A549 (cell line): ENCODE measurements around the gene NIFK. TPM values are rescaled to one million over a fixed set of nuclear protein-coding genes. Genes with fewer than 3 reads are reported as not detected.

Source experiments
- ATAC-seq, 2 experiments: fragments of 200-7000 bp in 1 of 2; fragments of >200 bp in 1 of 2; cut with Nextera tagmentation in 1 of 2; cut with Tn5 transposase in 1 of 2; 3 replicates each; pipeline versions ENCODE4 v1.8.0 to v1.9.1; 2018 to 2020; ENCODE audit warnings: mild to moderate bottlenecking in 1 of 2, moderate library complexity in 1 of 2
- CTCF ChIA-PET: fragments of 300-600 bp; sonication (Branson Sonifier 250); formaldehyde crosslinking; extraction: SDS; loops from one replicate; lab custom pipeline; 2021; ENCODE audit warnings: antibody characterized with exemption, inconsistent platforms; lab: Yijun Ruan, JAX
- POLR2A ChIA-PET: fragments of 350-600 bp; formaldehyde crosslinking; extraction: SDS; loops from one replicate; lab custom pipeline; 2021; ENCODE audit warnings: antibody characterized with exemption, inconsistent platforms; lab: Yijun Ruan, JAX
- DNase-seq, 2 experiments: peaks; one replicate each; pipeline versions ENCODE4 v3.0.0 to v3.0.0-alpha.2; 2011 to 2016; ENCODE audit warnings: low read depth in 1 of 2, low spot score in 1 of 2
- FAIRE-seq: peaks from 2 replicates; lab custom pipeline; 2011; peaks lifted over from hg19 to GRCh38; lab: Jason Lieb, UNC
- H3K27ac ChIP-seq, 2 experiments: fragments of >200 bp; sonication (Bioruptor Twin); formaldehyde crosslinking; 3 replicates each; pipeline ENCODE4 v1.5.1; 2016 to 2017
- H3K4me1 ChIP-seq: fragments of >200 bp; sonication (Bioruptor Twin); formaldehyde crosslinking; 3 replicates; pipeline ENCODE4 v1.6.1; 2016
- H3K4me2 ChIP-seq: fragments of >200 bp; sonication (Bioruptor Twin); formaldehyde crosslinking; 3 replicates; pipeline ENCODE4 v1.6.1; 2016
- H3K4me3 ChIP-seq: fragments of >200 bp; sonication (Bioruptor Twin); formaldehyde crosslinking; 3 replicates; pipeline ENCODE4 v1.5.1; 2016
- H3K9me3 ChIP-seq: fragments of >200 bp; sonication (Bioruptor Twin); formaldehyde crosslinking; 3 replicates; pipeline ENCODE4 v1.6.1; 2016
- BCL3 ChIP-seq: fragments of >200 bp; sonication (Bioruptor Twin); formaldehyde crosslinking; IDR thresholded peaks from 3 replicates; pipeline ENCODE4 v1.6.1; 2016
- CBX8 ChIP-seq: fragments of 200-600 bp; sonication (generic); IDR thresholded peaks from 2 replicates; pipeline ENCODE4 v1.6.1; 2016
- EHMT2 ChIP-seq: fragments of 200-600 bp; sonication (generic); IDR thresholded peaks from 2 replicates; pipeline ENCODE4 v1.6.1; 2016; ENCODE audit warnings: antibody characterized with exemption, low read depth, mild to moderate bottlenecking, moderate library complexity
- ELK1 ChIP-seq: fragments of 150-350 bp; IDR thresholded peaks from 2 replicates; pipeline ENCODE4 v1.6.1; 2014; ENCODE audit warnings: low read depth, mild to moderate bottlenecking, low read length
- FOXS1 ChIP-seq: fragments of 250-450 bp; sonication (Bioruptor Pico); IDR thresholded peaks from 2 replicates; pipeline ENCODE4 v1.5.0; 2020; ENCODE audit warnings: mild to moderate bottlenecking, moderate library complexity
- HDAC2 ChIP-seq: fragments of 200-600 bp; sonication (generic); IDR thresholded peaks from 2 replicates; pipeline ENCODE4 v1.6.1; 2016
- HOXB13 ChIP-seq: fragments of 250-450 bp; sonication (Bioruptor Pico); IDR thresholded peaks from 2 replicates; pipeline ENCODE4 v1.5.0; 2020; ENCODE audit warnings: low read depth, mild to moderate bottlenecking, moderate library complexity
- JUNB ChIP-seq: fragments of >200 bp; sonication (Bioruptor Twin); formaldehyde crosslinking; IDR thresholded peaks from 2 replicates; pipeline ENCODE4 v1.6.1; 2016
- KDM1A ChIP-seq: fragments of 200-600 bp; sonication (generic); IDR thresholded peaks from 2 replicates; pipeline ENCODE4 v1.6.1; 2016; ENCODE audit warnings: low read depth, mild to moderate bottlenecking
- KDM5A ChIP-seq: fragments of 200-600 bp; sonication (generic); IDR thresholded peaks from 2 replicates; pipeline ENCODE4 v1.6.1; 2016; ENCODE audit warnings: antibody characterized with exemption, mild to moderate bottlenecking
- MAFK ChIP-seq: fragments of 450-650 bp; IDR thresholded peaks from 2 replicates; pipeline ENCODE4 v1.6.1; 2014; ENCODE audit not compliant: partially characterized antibody
- MAX ChIP-seq: IDR thresholded peaks from 2 replicates; pipeline ENCODE4 v1.6.1; 2012
- MAZ ChIP-seq: fragments of 150-350 bp; IDR thresholded peaks from 2 replicates; pipeline ENCODE4 v1.6.1; 2014; ENCODE audit warnings: antibody characterized with exemption, low read depth, low read length, borderline replicate concordance
- NFE2L2 ChIP-seq: fragments of 150-350 bp; conservative IDR thresholded peaks from 2 replicates; pipeline ENCODE4 v1.6.1; 2014; ENCODE audit warnings: low read length
- NR3C1 ChIP-seq: fragments of >200 bp; sonication (Bioruptor Twin); formaldehyde crosslinking; IDR thresholded peaks from 3 replicates; pipeline ENCODE4 v1.6.1; 2017
- PHF8 ChIP-seq: fragments of 200-600 bp; sonication (generic); IDR thresholded peaks from 2 replicates; pipeline ENCODE4 v1.6.1; 2016; ENCODE audit warnings: low read depth, mild to moderate bottlenecking, antibody characterized with exemption, moderate library complexity, borderline replicate concordance
- POLR2AphosphoS2 ChIP-seq: conservative IDR thresholded peaks from 2 replicates; pipeline ENCODE4 v1.6.1; 2012; ENCODE audit warnings: low read length, improper control_type of control experiment, inconsistent platforms
- RARB ChIP-seq: fragments of 250-450 bp; sonication (Bioruptor Pico); IDR thresholded peaks from 2 replicates; pipeline ENCODE4 v1.8.0; 2021; ENCODE audit warnings: mild to moderate bottlenecking, moderate library complexity
- RFX5 ChIP-seq: fragments of 450-650 bp; IDR thresholded peaks from 2 replicates; pipeline ENCODE4 v1.7.1; 2014; ENCODE audit warnings: antibody characterized with exemption, mild to moderate bottlenecking, moderate library complexity
- SMC3 ChIP-seq: fragments of >200 bp; sonication (Bioruptor Twin); formaldehyde crosslinking; IDR thresholded peaks from 3 replicates; pipeline ENCODE4 v1.6.1; 2018; ENCODE audit warnings: inconsistent platforms
- SREBF2 ChIP-seq: fragments of 450-650 bp; IDR thresholded peaks from 2 replicates; pipeline ENCODE4 v1.6.1; 2014; ENCODE audit warnings: mild to moderate bottlenecking, moderate library complexity
- TFCP2L1 ChIP-seq: fragments of 250-450 bp; sonication (Bioruptor Pico); IDR thresholded peaks from 2 replicates; pipeline ENCODE4 v1.5.0; 2021; ENCODE audit warnings: mild to moderate bottlenecking
- WGBS: methylation state at CpG from one replicate; pipeline ENCODE4 v1.1.6; 2017; ENCODE audit errors: missing lambda C conversion rate; 5-methylcytosine and 5-hydroxymethylcytosine counted together
- polyA plus RNA-seq, 4 experiments: library from polyadenylated mRNA; depleted of rRNA in 3 of 4; stranded (reverse); fragments of >200 nt; fragmentation: RNase III in 1 of 4; extraction: RNeasy Plus Mini Kit Qiagen cat#74134 plus additional on column Dnase treatment in 1 of 4; gene quantifications; 2 replicates in 3 of 4; 3 replicates in 1 of 4; pipeline ENCODE4 v1.2.3, GENCODE V29; 2011 to 2017
- TF ChIP-seq, protein P1 (sequence below): fragments of 200-600 bp; sonication (generic); IDR thresholded peaks from 2 replicates; pipeline ENCODE4 v1.6.1; 2016; ENCODE audit warnings: antibody characterized with exemption, mild to moderate bottlenecking, moderate library complexity
- TF ChIP-seq, protein P2 (sequence below): fragments of 250-450 bp; sonication (Bioruptor Pico); IDR thresholded peaks from 2 replicates; pipeline ENCODE4 v1.5.0; 2021; ENCODE audit warnings: mild to moderate bottlenecking, moderate library complexity, borderline replicate concordance
- TF ChIP-seq, protein P3 (sequence below): fragments of 450-650 bp; IDR thresholded peaks from 2 replicates; pipeline ENCODE4 v1.6.1; 2014; ENCODE audit warnings: antibody characterized with exemption
- TF ChIP-seq, protein P4 (sequence below): IDR thresholded peaks from 2 replicates; pipeline ENCODE4 v1.6.1; 2012; ENCODE audit warnings: low read depth, borderline replicate concordance

Gene NIFK
- polyA plus RNA-seq, 2 of the 4 experiments (the other 2 are of a cell fraction): 50.3 to 82.9 TPM

- ChIA-PET POLR2A (no interaction called here), CTCF (interaction anchor here (1.2 kb wide), 2 partner anchors 14 to 17 kb away, joined by 3 to 4 read pairs; no protein-coding TSS in a partner anchor)
- no peak overlapping the region for H3K4me2 ChIP-seq
- no peak for DNase-seq
- no peak for TF ChIP-seq ELK1
- no peak for TF ChIP-seq KDM1A
- no peak for TF ChIP-seq KDM5A
- TF ChIP-seq MAZ: no peak
- no peak for TF ChIP-seq FOXS1 (CRISPR knock-in tag)
- TF ChIP-seq HDAC2: no peak
- TF ChIP-seq HOXB13 (CRISPR knock-in tag): no peak
- TF ChIP-seq, protein P1, sequence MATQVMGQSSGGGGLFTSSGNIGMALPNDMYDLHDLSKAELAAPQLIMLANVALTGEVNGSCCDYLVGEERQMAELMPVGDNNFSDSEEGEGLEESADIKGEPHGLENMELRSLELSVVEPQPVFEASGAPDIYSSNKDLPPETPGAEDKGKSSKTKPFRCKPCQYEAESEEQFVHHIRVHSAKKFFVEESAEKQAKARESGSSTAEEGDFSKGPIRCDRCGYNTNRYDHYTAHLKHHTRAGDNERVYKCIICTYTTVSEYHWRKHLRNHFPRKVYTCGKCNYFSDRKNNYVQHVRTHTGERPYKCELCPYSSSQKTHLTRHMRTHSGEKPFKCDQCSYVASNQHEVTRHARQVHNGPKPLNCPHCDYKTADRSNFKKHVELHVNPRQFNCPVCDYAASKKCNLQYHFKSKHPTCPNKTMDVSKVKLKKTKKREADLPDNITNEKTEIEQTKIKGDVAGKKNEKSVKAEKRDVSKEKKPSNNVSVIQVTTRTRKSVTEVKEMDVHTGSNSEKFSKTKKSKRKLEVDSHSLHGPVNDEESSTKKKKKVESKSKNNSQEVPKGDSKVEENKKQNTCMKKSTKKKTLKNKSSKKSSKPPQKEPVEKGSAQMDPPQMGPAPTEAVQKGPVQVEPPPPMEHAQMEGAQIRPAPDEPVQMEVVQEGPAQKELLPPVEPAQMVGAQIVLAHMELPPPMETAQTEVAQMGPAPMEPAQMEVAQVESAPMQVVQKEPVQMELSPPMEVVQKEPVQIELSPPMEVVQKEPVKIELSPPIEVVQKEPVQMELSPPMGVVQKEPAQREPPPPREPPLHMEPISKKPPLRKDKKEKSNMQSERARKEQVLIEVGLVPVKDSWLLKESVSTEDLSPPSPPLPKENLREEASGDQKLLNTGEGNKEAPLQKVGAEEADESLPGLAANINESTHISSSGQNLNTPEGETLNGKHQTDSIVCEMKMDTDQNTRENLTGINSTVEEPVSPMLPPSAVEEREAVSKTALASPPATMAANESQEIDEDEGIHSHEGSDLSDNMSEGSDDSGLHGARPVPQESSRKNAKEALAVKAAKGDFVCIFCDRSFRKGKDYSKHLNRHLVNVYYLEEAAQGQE: no peak
- TF ChIP-seq, protein P2, sequence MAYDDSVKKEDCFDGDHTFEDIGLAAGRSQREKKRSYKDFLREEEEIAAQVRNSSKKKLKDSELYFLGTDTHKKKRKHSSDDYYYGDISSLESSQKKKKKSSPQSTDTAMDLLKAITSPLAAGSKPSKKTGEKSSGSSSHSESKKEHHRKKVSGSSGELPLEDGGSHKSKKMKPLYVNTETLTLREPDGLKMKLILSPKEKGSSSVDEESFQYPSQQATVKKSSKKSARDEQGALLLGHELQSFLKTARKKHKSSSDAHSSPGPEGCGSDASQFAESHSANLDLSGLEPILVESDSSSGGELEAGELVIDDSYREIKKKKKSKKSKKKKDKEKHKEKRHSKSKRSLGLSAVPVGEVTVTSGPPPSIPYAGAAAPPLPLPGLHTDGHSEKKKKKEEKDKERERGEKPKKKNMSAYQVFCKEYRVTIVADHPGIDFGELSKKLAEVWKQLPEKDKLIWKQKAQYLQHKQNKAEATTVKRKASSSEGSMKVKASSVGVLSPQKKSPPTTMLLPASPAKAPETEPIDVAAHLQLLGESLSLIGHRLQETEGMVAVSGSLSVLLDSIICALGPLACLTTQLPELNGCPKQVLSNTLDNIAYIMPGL (CRISPR knock-in tag): no peak
- TF ChIP-seq TFCP2L1: no peak
- TF ChIP-seq, protein P3, sequence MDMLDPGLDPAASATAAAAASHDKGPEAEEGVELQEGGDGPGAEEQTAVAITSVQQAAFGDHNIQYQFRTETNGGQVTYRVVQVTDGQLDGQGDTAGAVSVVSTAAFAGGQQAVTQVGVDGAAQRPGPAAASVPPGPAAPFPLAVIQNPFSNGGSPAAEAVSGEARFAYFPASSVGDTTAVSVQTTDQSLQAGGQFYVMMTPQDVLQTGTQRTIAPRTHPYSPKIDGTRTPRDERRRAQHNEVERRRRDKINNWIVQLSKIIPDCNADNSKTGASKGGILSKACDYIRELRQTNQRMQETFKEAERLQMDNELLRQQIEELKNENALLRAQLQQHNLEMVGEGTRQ: no peak
- TF ChIP-seq, all 56 proteins: peak for 0
- no peak for ATAC-seq
- H3K4me1 ChIP-seq: no peaks in the 10 kb centered on the region
- H3K4me3 ChIP-seq: no peak overlapping the region
- no peak for FAIRE-seq
- WGBS: 89% methylated on average over 19 of the region's 19 CpGs
- no peak overlapping the region for H3K27ac ChIP-seq
- peaks cover 26% of the 10 kb centered on the region for H3K9me3 ChIP-seq
These were observed 50.5 kb downstream of the NIFK start for GRCh38 chr2:121686218-121686617.

- ATAC-seq: no peak
- CTCF ChIA-PET: no interaction called here
- POLR2A ChIA-PET: no interaction called here
These were observed 54.0 kb downstream of the NIFK start for GRCh38 chr2:121682396-121683298.

More at GRCh38 chr2:121682396-121683298, 54.0 kb downstream of the NIFK start:
- Histone ChIP-seq H3K4me1 (no peaks in the 10 kb centered on the region), H3K9me3 (peaks cover 39% of the 10 kb centered on the region), H3K27ac (no peak overlapping the region), H3K4me2 (no peak overlapping the region), H3K4me3 (no peak overlapping the region)
- FAIRE-seq (no peak), DNase-seq (no peak)
- TF ChIP-seq CBX8 (no peak), JUNB (no peak), MAX (no peak), SMC3 (no peak), SREBF2 (no peak), NFE2L2 (no peak), MAZ (no peak), RFX5 (no peak), KDM1A (no peak), EHMT2 (no peak), POLR2AphosphoS2 (no peak), RARB (CRISPR knock-in tag) (no peak), MAFK (no peak), PHF8 (no peak), NR3C1 (no peak), BCL3 (no peak)
- TF ChIP-seq, protein P3: no peak
- TF ChIP-seq, protein P4, sequence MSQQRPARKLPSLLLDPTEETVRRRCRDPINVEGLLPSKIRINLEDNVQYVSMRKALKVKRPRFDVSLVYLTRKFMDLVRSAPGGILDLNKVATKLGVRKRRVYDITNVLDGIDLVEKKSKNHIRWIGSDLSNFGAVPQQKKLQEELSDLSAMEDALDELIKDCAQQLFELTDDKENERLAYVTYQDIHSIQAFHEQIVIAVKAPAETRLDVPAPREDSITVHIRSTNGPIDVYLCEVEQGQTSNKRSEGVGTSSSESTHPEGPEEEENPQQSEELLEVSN: no peak
- TF ChIP-seq, all 56 proteins: peak for 0
- WGBS: 59% methylated on average over 17 of the region's 17 CpGs
